H9 (cell line): ENCODE data around the gene PVALB. TPM values are rescaled to one million over a fixed set of nuclear protein-coding genes. Genes with fewer than 3 reads are reported as not detected.

Experiments
- DNase-seq: peaks from one replicate; pipeline ENCODE4 v3.0.0-alpha.2; 2017
- H2AFZ ChIP-seq: one replicate; pipeline ENCODE4 v1.6.1; 2013; ENCODE audit warnings: mild to moderate bottlenecking, low read length, control low read depth, moderate library complexity
- H2AK5ac ChIP-seq: 2 replicates; pipeline ENCODE4 v1.6.1; 2013; ENCODE audit warnings: low read length, control low read depth, mixed read lengths; ENCODE audit not compliant: insufficient read length
- H2BK120ac ChIP-seq: one replicate; pipeline ENCODE4 v1.6.1; 2013; ENCODE audit warnings: low read depth, mild to moderate bottlenecking, low read length, control low read depth, inconsistent platforms; ENCODE audit not compliant: poor library complexity, severe bottlenecking
- H2BK12ac ChIP-seq: 2 replicates; pipeline ENCODE4 v1.6.1; 2013; ENCODE audit warnings: low read length, control low read depth, mixed read lengths, low read depth; ENCODE audit not compliant: insufficient read length
- H2BK15ac ChIP-seq: 2 replicates; pipeline ENCODE4 v1.6.1; 2013; ENCODE audit warnings: low read depth, low read length, control low read depth
- H2BK20ac ChIP-seq: one replicate; pipeline ENCODE4 v1.6.1; 2013; ENCODE audit warnings: low read depth, mild to moderate bottlenecking, low read length, control low read depth, inconsistent platforms; ENCODE audit not compliant: poor library complexity, severe bottlenecking
- H2BK5ac ChIP-seq: 2 replicates; pipeline ENCODE4 v1.6.1; 2013; ENCODE audit warnings: low read length, control low read depth, mixed read lengths; ENCODE audit not compliant: insufficient read length
- H3K14ac ChIP-seq: 2 replicates; pipeline ENCODE4 v1.6.1; 2013; ENCODE audit warnings: low read length, control low read depth; ENCODE audit not compliant: insufficient read depth
- H3K18ac ChIP-seq: 2 replicates; pipeline ENCODE4 v1.6.1; 2013; ENCODE audit warnings: low read depth, mild to moderate bottlenecking, mixed read lengths, low read length, control low read depth; ENCODE audit not compliant: insufficient read length
- H3K23ac ChIP-seq: 2 replicates; pipeline ENCODE4 v1.6.1; 2013; ENCODE audit warnings: low read length, control low read depth, mixed read lengths, low read depth; ENCODE audit not compliant: insufficient read length
- H3K23me2 ChIP-seq: 2 replicates; pipeline ENCODE4 v1.6.1; 2013; ENCODE audit warnings: low read depth, mild to moderate bottlenecking, mixed read lengths, low read length, control low read depth; ENCODE audit not compliant: insufficient read length, poor library complexity, severe bottlenecking
- H3K27ac ChIP-seq: 2 replicates; pipeline ENCODE4 v1.5.1; 2013; ENCODE audit warnings: low read length, control low read depth, mixed read lengths, low read depth; ENCODE audit not compliant: insufficient read length
- H3K27me3 ChIP-seq: 2 replicates; pipeline ENCODE4 v1.6.1; 2013; ENCODE audit warnings: low read length, control low read depth, inconsistent platforms; ENCODE audit not compliant: insufficient read depth
- H3K4ac ChIP-seq: 2 replicates; pipeline ENCODE4 v1.6.1; 2013; ENCODE audit warnings: low read depth, mild to moderate bottlenecking, control low read depth, inconsistent platforms, low read length, moderate library complexity
- H3K4me1 ChIP-seq: 2 replicates; pipeline ENCODE4 v1.6.1; 2013; ENCODE audit warnings: low read length, control low read depth, inconsistent platforms; ENCODE audit not compliant: insufficient read depth
- H3K4me2 ChIP-seq: 2 replicates; pipeline ENCODE4 v1.6.1; 2013; ENCODE audit warnings: low read length, control low read depth, mixed read lengths; ENCODE audit not compliant: insufficient read length, insufficient read depth
- H3K56ac ChIP-seq: 2 replicates; pipeline ENCODE4 v1.6.1; 2013; ENCODE audit warnings: low read depth, mild to moderate bottlenecking, mixed read lengths, low read length, control low read depth; ENCODE audit not compliant: insufficient read length
- H3K79me1 ChIP-seq: 2 replicates; pipeline ENCODE4 v1.6.1; 2013; ENCODE audit warnings: low read depth, mild to moderate bottlenecking, moderate library complexity, low read length, control low read depth, inconsistent platforms; ENCODE audit not compliant: insufficient read depth, poor library complexity, severe bottlenecking
- H3K79me2 ChIP-seq: 2 replicates; pipeline ENCODE4 v1.6.1; 2013; ENCODE audit warnings: low read length, control low read depth, inconsistent platforms; ENCODE audit not compliant: insufficient read depth
- H3K9ac ChIP-seq: 2 replicates; pipeline ENCODE4 v1.6.1; 2013; ENCODE audit warnings: low read length, control low read depth, mixed read lengths; ENCODE audit not compliant: insufficient read length; ENCODE audit errors: extremely low read depth
- H3K9me3 ChIP-seq: one replicate; pipeline ENCODE4 v1.6.1; 2013; ENCODE audit warnings: low read depth, low read length, inconsistent platforms; ENCODE audit not compliant: control insufficient read depth
- H3T11ph ChIP-seq: one replicate; pipeline ENCODE4 v1.6.1; 2013; ENCODE audit warnings: mild to moderate bottlenecking, low read length, control low read depth, inconsistent platforms
- H4K20me1 ChIP-seq: one replicate; pipeline ENCODE4 v1.6.1; 2013; ENCODE audit not compliant: control insufficient read depth, insufficient read length, insufficient read depth
- H4K5ac ChIP-seq: 2 replicates; pipeline ENCODE4 v1.6.1; 2013; ENCODE audit warnings: low read depth, mild to moderate bottlenecking, mixed read lengths, low read length, control low read depth; ENCODE audit not compliant: insufficient read length
- H4K8ac ChIP-seq: replicated peaks from 2 replicates; pipeline ENCODE4 v1.6.1; 2013; ENCODE audit warnings: low read length, control low read depth, mixed read lengths, low read depth; ENCODE audit not compliant: insufficient read length
- H4K91ac ChIP-seq: 2 replicates; pipeline ENCODE4 v1.6.1; 2013; ENCODE audit warnings: low read depth, mild to moderate bottlenecking, moderate library complexity, mixed read lengths, low read length, control low read depth; ENCODE audit not compliant: insufficient read length
- H3K27ac Mint-ChIP-seq, 3 experiments: 2 replicates in 2 of 3; 3 replicates in 1 of 3; pipeline ENCODE4 v1.8.0; 2020 to 2021; ENCODE audit warnings: mixed read lengths in 3 of 3, mild to moderate bottlenecking in 1 of 3, moderate library complexity in 1 of 3
- H3K27me3 Mint-ChIP-seq: 2 replicates; pipeline ENCODE4 v1.8.0; 2021; ENCODE audit warnings: low read depth, mild to moderate bottlenecking, moderate library complexity, mixed read lengths
- H3K36me3 Mint-ChIP-seq, 3 experiments: 2 replicates in 2 of 3; 3 replicates in 1 of 3; pipeline ENCODE4 v1.8.0; 2020 to 2021; ENCODE audit warnings: low read depth in 3 of 3, mixed read lengths in 3 of 3; ENCODE audit not compliant: insufficient read depth in 1 of 3
- H3K4me1 Mint-ChIP-seq, 2 experiments: 2 replicates each; pipeline ENCODE4 v1.8.0; 2020; ENCODE audit warnings: mixed read lengths in 2 of 2
- H3K4me3 Mint-ChIP-seq, 2 experiments: 2 replicates in 1 of 2; 3 replicates in 1 of 2; pipeline ENCODE4 v1.8.0; 2020 to 2021; ENCODE audit warnings: mild to moderate bottlenecking in 2 of 2, mixed read lengths in 2 of 2, moderate library complexity in 1 of 2
- H3K9me3 Mint-ChIP-seq, 2 experiments: 2 replicates in 1 of 2; 3 replicates in 1 of 2; pipeline ENCODE4 v1.8.0; 2020; ENCODE audit warnings: mild to moderate bottlenecking in 2 of 2, mixed read lengths in 2 of 2, moderate library complexity in 1 of 2
- WGBS: extraction: QIAGEN DNeasy Blood & Tissue Kit; methylation state at CpG from one replicate; pipeline ENCODE4 v1.1.7; 2013; ENCODE audit warnings: missing lambda C conversion rate, low lambda C conversion rate, mixed read lengths; ENCODE audit not compliant: insufficient read length; ENCODE audit errors: extremely low coverage; 5-methylcytosine and 5-hydroxymethylcytosine counted together
- total RNA-seq: library from RNA; stranded (reverse); gene quantifications from 2 replicates; pipeline ENCODE4 v1.2.1, GENCODE V29; 2021
- TF ChIP-seq, protein P1 (sequence below): fragments of 200-600 bp; sonication (generic); conservative IDR thresholded peaks from 3 replicates; pipeline ENCODE4 v1.8.0; 2021; ENCODE audit warnings: antibody characterized with exemption, mild to moderate bottlenecking

The PVALB gene
- total RNA-seq, 1 experiment from 2014 or later = 2.7 TPM

DNA sequence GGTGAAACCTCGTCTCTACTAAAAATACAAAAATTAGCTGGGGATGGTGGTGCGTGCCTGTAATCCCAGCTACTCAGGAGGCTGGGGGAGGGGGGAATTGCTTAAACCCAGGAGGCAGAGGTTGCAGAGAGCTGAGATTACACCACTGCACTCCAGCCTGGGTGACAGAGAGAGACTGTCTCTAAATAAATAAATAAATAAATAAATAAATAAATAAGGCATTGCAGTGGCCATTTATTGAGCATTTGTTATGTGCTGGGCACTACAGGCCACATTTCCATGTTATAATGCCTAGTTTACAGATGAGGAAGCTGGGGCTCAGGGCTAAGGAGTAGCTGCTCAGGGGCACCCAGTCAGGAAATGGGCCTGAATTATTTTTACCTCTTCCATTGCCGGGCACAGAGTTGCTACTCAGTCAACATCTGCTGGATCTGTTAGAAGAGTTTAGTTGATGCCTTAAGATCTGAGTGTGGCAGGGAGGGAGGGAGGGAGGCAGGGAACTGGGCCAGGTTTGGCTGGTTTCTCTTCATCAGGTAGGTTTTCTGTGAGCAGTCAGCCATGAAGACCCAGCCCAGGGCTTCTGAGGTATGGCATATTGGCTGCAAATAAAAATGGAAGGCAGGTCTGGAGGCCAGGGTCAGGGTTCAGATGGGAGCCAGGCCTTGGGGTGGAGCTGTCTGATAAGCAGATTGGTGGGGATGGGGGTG is 5.6 kb downstream of the PVALB start:
- H3K36me3 Mint-ChIP-seq = no peaks in the 10 kb centered on the region
- H3K27ac Mint-ChIP-seq = no peak overlapping the region; a peak in 1 of 7 replicates
- Histone ChIP-seq H2BK12ac (no peak overlapping the region), H2AFZ (no peak overlapping the region), H3K79me2 (no peaks in the 10 kb centered on the region), H3K23ac (no peak overlapping the region), H2BK5ac (no peak overlapping the region), H4K5ac (no peak overlapping the region), H3K4me2 (no peak overlapping the region), H2BK120ac (no peak overlapping the region), H3T11ph (no peak overlapping the region), H3K79me1 (no peaks in the 10 kb centered on the region), H2BK20ac (no peak overlapping the region), H3K27ac (no peak overlapping the region), H3K14ac (no peak overlapping the region), H4K20me1 (no peaks in the 10 kb centered on the region), H3K23me2 (peaks cover 2% of the 10 kb centered on the region), H3K18ac (no peak overlapping the region), H4K8ac (no peak overlapping the region), H3K9ac (no peak overlapping the region), H3K56ac (no peak overlapping the region), H3K9me3 (no peaks in the 10 kb centered on the region), H3K4ac (no peak overlapping the region), H3K27me3 (peaks cover 15% of the 10 kb centered on the region), H4K91ac (no peak overlapping the region), H2AK5ac (no peak overlapping the region), H3K4me1 (peaks cover 2% of the 10 kb centered on the region; the same call in 1 of the 2 replicates), H2BK15ac (no peak overlapping the region)
- no peak overlapping the region for H3K4me3 Mint-ChIP-seq
- H3K4me1 Mint-ChIP-seq = peaks cover 26 to 46% of the 10 kb centered on the region in 2 experiments
- TF ChIP-seq, protein P1, sequence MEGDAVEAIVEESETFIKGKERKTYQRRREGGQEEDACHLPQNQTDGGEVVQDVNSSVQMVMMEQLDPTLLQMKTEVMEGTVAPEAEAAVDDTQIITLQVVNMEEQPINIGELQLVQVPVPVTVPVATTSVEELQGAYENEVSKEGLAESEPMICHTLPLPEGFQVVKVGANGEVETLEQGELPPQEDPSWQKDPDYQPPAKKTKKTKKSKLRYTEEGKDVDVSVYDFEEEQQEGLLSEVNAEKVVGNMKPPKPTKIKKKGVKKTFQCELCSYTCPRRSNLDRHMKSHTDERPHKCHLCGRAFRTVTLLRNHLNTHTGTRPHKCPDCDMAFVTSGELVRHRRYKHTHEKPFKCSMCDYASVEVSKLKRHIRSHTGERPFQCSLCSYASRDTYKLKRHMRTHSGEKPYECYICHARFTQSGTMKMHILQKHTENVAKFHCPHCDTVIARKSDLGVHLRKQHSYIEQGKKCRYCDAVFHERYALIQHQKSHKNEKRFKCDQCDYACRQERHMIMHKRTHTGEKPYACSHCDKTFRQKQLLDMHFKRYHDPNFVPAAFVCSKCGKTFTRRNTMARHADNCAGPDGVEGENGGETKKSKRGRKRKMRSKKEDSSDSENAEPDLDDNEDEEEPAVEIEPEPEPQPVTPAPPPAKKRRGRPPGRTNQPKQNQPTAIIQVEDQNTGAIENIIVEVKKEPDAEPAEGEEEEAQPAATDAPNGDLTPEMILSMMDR = no peak
- peaks cover 41% of the 10 kb centered on the region for H3K27me3 Mint-ChIP-seq
- WGBS = no CpG with 5 or more reads among the region's 3 CpGs
- no peak for DNase-seq
- H3K9me3 Mint-ChIP-seq = no peaks in the 10 kb centered on the region
